ENCODE data around the gene DCLK1.

DNA sequence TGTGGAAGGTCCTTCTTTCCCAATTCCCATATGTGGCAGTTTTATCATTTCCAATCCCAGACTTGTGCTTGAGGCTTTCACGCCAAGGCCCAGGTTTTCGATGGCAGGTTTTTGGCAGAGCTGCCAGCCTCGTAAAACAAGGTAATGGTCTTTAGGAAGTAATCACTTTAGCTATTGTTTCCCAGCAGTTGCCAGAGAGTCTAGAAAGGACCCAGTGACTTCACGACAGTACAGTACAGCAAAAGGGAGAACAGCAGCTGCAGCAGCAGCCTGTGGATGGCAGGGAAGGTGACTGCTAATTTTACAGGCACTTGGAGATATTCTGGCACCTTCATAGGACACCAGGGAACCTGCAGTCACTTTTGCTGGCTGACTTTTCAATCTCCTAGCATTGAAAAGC lies 363.1 kb downstream of the DCLK1 start:
- TF ChIP-seq, protein P1, sequence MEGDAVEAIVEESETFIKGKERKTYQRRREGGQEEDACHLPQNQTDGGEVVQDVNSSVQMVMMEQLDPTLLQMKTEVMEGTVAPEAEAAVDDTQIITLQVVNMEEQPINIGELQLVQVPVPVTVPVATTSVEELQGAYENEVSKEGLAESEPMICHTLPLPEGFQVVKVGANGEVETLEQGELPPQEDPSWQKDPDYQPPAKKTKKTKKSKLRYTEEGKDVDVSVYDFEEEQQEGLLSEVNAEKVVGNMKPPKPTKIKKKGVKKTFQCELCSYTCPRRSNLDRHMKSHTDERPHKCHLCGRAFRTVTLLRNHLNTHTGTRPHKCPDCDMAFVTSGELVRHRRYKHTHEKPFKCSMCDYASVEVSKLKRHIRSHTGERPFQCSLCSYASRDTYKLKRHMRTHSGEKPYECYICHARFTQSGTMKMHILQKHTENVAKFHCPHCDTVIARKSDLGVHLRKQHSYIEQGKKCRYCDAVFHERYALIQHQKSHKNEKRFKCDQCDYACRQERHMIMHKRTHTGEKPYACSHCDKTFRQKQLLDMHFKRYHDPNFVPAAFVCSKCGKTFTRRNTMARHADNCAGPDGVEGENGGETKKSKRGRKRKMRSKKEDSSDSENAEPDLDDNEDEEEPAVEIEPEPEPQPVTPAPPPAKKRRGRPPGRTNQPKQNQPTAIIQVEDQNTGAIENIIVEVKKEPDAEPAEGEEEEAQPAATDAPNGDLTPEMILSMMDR (IDR thresholded peaks at IDR 0.05) = no peak
- no peak for TF ChIP-seq POLR2A (IDR thresholded peaks at IDR 0.05)

Data from lower leg skin (tissue), 3 donors.